GM12801 (cell line): ENCODE data around the gene ENAH.

Experiments used
- CTCF ChIP-seq: IDR thresholded peaks from one replicate; pipeline ENCODE4 v1.5.1; 2011; ENCODE audit warnings: control low read depth; ENCODE audit not compliant: insufficient read length; ENCODE audit errors: extremely low read depth

ENAH gene

GRCh38 chr1:225523263-225523950 is 129.5 kb downstream of the ENAH start:
- TF ChIP-seq CTCF = no peak

GRCh38 chr1:225522588-225523262 is 130.2 kb downstream of the ENAH start:
- no peak for TF ChIP-seq CTCF

- no peak for TF ChIP-seq CTCF
These were observed 132.2 kb downstream of the ENAH start for GRCh38 chr1:225520587-225521227.

GRCh38 chr1:225519166-225519863 is 133.6 kb downstream of the ENAH start:
- TF ChIP-seq CTCF = no peak

GRCh38 chr1:225517697-225518096 is 135.2 kb downstream of the ENAH start:
- no peak for TF ChIP-seq CTCF

GRCh38 chr1:225517221-225517620 is 135.7 kb downstream of the ENAH start:
- TF ChIP-seq CTCF = no peak

- TF ChIP-seq CTCF = no peak
These were observed 138.2 kb downstream of the ENAH start for GRCh38 chr1:225514671-225515081.
